ENCODE results near the gene NIPA2. TPM values are rescaled to one million over a fixed set of nuclear protein-coding genes. Genes with fewer than 3 reads are reported as not detected.

NIPA2 gene
- total RNA-seq, 4 donors from 2014 or later: 29.9 to 41.3 (median 34.5) TPM

- Histone ChIP-seq H3K27ac (replicated peaks in 1 of 4) (no peak overlapping the region), H3K4me3 (no peak overlapping the region), H3K4me1 (no peaks in the 10 kb centered on the region), H3K27me3 (no peaks in the 10 kb centered on the region), H3K9me3 (no peaks in the 10 kb centered on the region), H3K36me3 (peaks cover 68 to 100% (median 97%) of the 10 kb centered on the region in 4 donors)
- WGBS: 88% methylated on average over 7 of the region's 7 CpGs
- no peak for DNase-seq (ENCODE audit: extremely low spot score)
- TF ChIP-seq EP300 (IDR thresholded peaks at IDR 0.05): no peak
- TF ChIP-seq, protein P1, sequence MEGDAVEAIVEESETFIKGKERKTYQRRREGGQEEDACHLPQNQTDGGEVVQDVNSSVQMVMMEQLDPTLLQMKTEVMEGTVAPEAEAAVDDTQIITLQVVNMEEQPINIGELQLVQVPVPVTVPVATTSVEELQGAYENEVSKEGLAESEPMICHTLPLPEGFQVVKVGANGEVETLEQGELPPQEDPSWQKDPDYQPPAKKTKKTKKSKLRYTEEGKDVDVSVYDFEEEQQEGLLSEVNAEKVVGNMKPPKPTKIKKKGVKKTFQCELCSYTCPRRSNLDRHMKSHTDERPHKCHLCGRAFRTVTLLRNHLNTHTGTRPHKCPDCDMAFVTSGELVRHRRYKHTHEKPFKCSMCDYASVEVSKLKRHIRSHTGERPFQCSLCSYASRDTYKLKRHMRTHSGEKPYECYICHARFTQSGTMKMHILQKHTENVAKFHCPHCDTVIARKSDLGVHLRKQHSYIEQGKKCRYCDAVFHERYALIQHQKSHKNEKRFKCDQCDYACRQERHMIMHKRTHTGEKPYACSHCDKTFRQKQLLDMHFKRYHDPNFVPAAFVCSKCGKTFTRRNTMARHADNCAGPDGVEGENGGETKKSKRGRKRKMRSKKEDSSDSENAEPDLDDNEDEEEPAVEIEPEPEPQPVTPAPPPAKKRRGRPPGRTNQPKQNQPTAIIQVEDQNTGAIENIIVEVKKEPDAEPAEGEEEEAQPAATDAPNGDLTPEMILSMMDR (IDR thresholded peaks at IDR 0.05): no peak
- no peak for TF ChIP-seq POLR2A (IDR thresholded peaks at IDR 0.05; ENCODE audit: low read depth)
- no peak for TF ChIP-seq POLR2AphosphoS5 (IDR thresholded peaks at IDR 0.05)
- intact Hi-C loops (cut with DNase I): no loop called here
Measured at GRCh38 chr15:22874966-22875365, 36.5 kb downstream of the NIPA2 start.

DNA sequence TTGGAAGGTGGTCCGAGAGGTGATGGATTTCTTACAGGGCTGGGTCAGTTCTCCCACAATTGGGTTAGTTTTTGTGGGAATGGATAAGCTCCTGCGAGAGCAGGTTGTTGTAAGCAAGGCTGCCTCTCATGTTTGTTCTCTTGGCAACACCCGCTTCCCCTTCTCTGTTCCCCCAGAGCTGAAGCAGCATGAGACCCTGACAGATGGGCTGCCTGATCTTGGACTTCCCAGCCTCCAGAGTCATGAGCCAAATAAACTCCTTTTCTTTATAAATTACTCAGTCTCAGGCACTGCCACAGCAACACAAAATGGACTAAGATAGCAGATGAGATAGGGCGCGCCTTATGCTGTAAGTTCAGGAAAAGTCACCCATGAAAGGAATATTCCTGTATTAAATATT is 38.7 kb downstream of the NIPA2 start:
- Histone ChIP-seq H3K4me1 (no peaks in the 10 kb centered on the region), H3K9me3 (no peaks in the 10 kb centered on the region), H3K4me3 (no peak overlapping the region), H3K36me3 (peaks cover 69 to 100% (median 99%) of the 10 kb centered on the region in 4 donors), H3K27ac (replicated peaks in 1 of 4) (no peak overlapping the region), H3K27me3 (no peaks in the 10 kb centered on the region)
- 96% methylated on average over 5 of the region's 5 CpGs for WGBS
- no peak for TF ChIP-seq POLR2A (IDR thresholded peaks at IDR 0.05; ENCODE audit: low read depth)
- TF ChIP-seq POLR2AphosphoS5 (IDR thresholded peaks at IDR 0.05): no peak
- TF ChIP-seq, protein P1 (IDR thresholded peaks at IDR 0.05): no peak
- no peak for TF ChIP-seq EP300 (IDR thresholded peaks at IDR 0.05)
- intact Hi-C loops (cut with DNase I): no loop called here
- DNase-seq (ENCODE audit: extremely low spot score): no peak

GRCh38 chr15:22877607-22878006 is 39.1 kb downstream of the NIPA2 start:
- no peaks in the 10 kb centered on the region for H3K27me3 ChIP-seq
- no peaks in the 10 kb centered on the region for H3K4me1 ChIP-seq
- WGBS: 98% methylated on average over 7 of the region's 8 CpGs
- intact Hi-C loops (cut with DNase I): no loop called here
- DNase-seq (ENCODE audit: extremely low spot score): no peak
- no peak overlapping the region for H3K27ac ChIP-seq (replicated peaks in 1 of 4)
- peaks cover 74 to 100% (median 99%) of the 10 kb centered on the region in 4 donors for H3K36me3 ChIP-seq
- no peaks in the 10 kb centered on the region for H3K9me3 ChIP-seq
- no peak overlapping the region for H3K4me3 ChIP-seq
- TF ChIP-seq, protein P1 (IDR thresholded peaks at IDR 0.05): no peak
- TF ChIP-seq EP300 (IDR thresholded peaks at IDR 0.05): no peak
- TF ChIP-seq POLR2A (IDR thresholded peaks at IDR 0.05; ENCODE audit: low read depth): no peak
- no peak for TF ChIP-seq POLR2AphosphoS5 (IDR thresholded peaks at IDR 0.05)

DNA sequence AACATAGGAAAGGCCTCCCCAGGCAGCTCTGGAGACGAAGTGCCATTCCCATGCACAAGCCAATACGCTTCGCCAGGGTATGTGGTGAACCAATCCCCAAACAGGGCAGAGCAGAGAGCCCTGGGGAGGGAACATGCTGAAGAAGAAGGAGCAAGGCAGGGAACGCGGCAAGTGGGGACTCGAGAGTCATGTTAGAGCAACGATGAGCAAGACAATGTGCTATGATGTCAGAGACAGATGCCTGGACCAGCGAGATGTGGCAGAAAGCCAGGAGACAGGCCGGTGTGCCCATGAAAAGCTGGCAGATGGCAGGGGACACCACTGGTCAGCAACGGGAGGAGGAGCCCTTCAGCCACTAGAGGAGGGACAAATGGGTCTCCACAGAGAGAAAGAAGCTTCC is 39.6 kb downstream of the NIPA2 start:
- no peaks in the 10 kb centered on the region for H3K27me3 ChIP-seq
- WGBS: 87% methylated on average over 10 of the region's 10 CpGs
- no peak for DNase-seq (ENCODE audit: extremely low spot score)
- H3K4me1 ChIP-seq: no peaks in the 10 kb centered on the region
- TF ChIP-seq POLR2AphosphoS5 (IDR thresholded peaks at IDR 0.05): no peak
- no peak for TF ChIP-seq POLR2A (IDR thresholded peaks at IDR 0.05; ENCODE audit: low read depth)
- TF ChIP-seq, protein P1 (IDR thresholded peaks at IDR 0.05): no peak
- no peak for TF ChIP-seq EP300 (IDR thresholded peaks at IDR 0.05)
- no peak overlapping the region for H3K27ac ChIP-seq (replicated peaks in 1 of 4)
- H3K4me3 ChIP-seq: no peak overlapping the region
- no peaks in the 10 kb centered on the region for H3K9me3 ChIP-seq
- peaks cover 74 to 100% (median 97%) of the 10 kb centered on the region in 4 donors for H3K36me3 ChIP-seq
- intact Hi-C loops (cut with DNase I): no loop called here
